Activated CD4-positive, CD25-positive, alpha-beta regulatory T cell treated with anti-CD3 and anti-CD28 coated beads, Interleukin-2, amount 50 U/mL, for 72 hours (primary cell): ENCODE data around the gene ETNK2.

Experiments
- DNase-seq: peaks from one replicate; pipeline ENCODE4 v3.0.0; 2021

The ETNK2 gene

GRCh38 chr1:204151552-204152309, at the start of gene ETNK2:
Gene ETNK2, minus strand, starts transcription at chr1:204152044. Its CDS starts 192 bp downstream, at chr1:204151852.
- DNase-seq = peak; percentile 42

- no peak for DNase-seq
These were observed 49.6 kb upstream of the ETNK2 start for GRCh38 chr1:204201348-204202040.

GRCh38 chr1:204199579-204199978, 47.7 kb upstream of the ETNK2 start:
- DNase-seq = no peak

- DNase-seq = no peak
These were observed 46.8 kb upstream of the ETNK2 start for GRCh38 chr1:204198348-204199340.

GRCh38 chr1:204197068-204197467, 45.2 kb upstream of the ETNK2 start:
- no peak for DNase-seq

GRCh38 chr1:204196068-204196795, 44.4 kb upstream of the ETNK2 start, which contains the start of gene KISS1:
Gene KISS1, minus strand, starts transcription at chr1:204196491. Its CDS starts 3,615 bp downstream, at chr1:204192876.
- no peak for DNase-seq

- DNase-seq = no peak
These were observed 42.9 kb upstream of the ETNK2 start for GRCh38 chr1:204194771-204195170.

GRCh38 chr1:204194080-204194479, 42.2 kb upstream of the ETNK2 start:
- no peak for DNase-seq

- no peak for DNase-seq
These were observed 40.9 kb upstream of the ETNK2 start for GRCh38 chr1:204192589-204193352.

- no peak for DNase-seq
These were observed 40.2 kb upstream of the ETNK2 start for GRCh38 chr1:204192046-204192445.

- DNase-seq = no peak
These were observed 39.6 kb upstream of the ETNK2 start for GRCh38 chr1:204191456-204191855.

GRCh38 chr1:204190212-204191211, 38.7 kb upstream of the ETNK2 start:
- DNase-seq = no peak

GRCh38 chr1:204188959-204189639, 37.3 kb upstream of the ETNK2 start:
- no peak for DNase-seq

- DNase-seq = no peak
These were observed 34.8 kb upstream of the ETNK2 start for GRCh38 chr1:204186597-204186996.

- DNase-seq = no peak
These were observed 29.3 kb upstream of the ETNK2 start for GRCh38 chr1:204181116-204181515.

GRCh38 chr1:204180133-204180532, 28.3 kb upstream of the ETNK2 start:
- no peak for DNase-seq

- DNase-seq = no peak
These were observed 26.8 kb upstream of the ETNK2 start for GRCh38 chr1:204178487-204179281.

- no peak for DNase-seq
These were observed 25.3 kb upstream of the ETNK2 start for GRCh38 chr1:204177133-204177532.

- no peak for DNase-seq
These were observed 24.2 kb upstream of the ETNK2 start for GRCh38 chr1:204176049-204176448.
